HepG2 (cell line): ENCODE data around the gene KLHL36. TPM values are rescaled to one million over a fixed set of nuclear protein-coding genes. Genes with fewer than 3 reads are reported as not detected.

ENCODE experiments used
- CENPT ChIP-seq: sonication (generic); formaldehyde crosslinking; IDR thresholded peaks from 2 replicates; pipeline ENCODE4 v1.8.0; 2022; ENCODE audit warnings: low read depth, mild to moderate bottlenecking, moderate library complexity, missing genetic modification reagents
- CHD4 ChIP-seq: fragments of 200-600 bp; sonication (generic); IDR thresholded peaks from 2 replicates; pipeline ENCODE4 v1.7.0; 2017; ENCODE audit warnings: mild to moderate bottlenecking, low read length, borderline replicate concordance
- JDP2 ChIP-seq: sonication (generic); formaldehyde crosslinking; IDR thresholded peaks from 2 replicates; pipeline ENCODE4 v1.8.1; 2022; ENCODE audit warnings: missing genetic modification reagents, borderline replicate concordance
- RBM22 ChIP-seq: fragments of 200-400 bp; formaldehyde crosslinking; optimal IDR thresholded peaks from 2 replicates; pipeline ENCODE3; 2017; ENCODE audit warnings: mild to moderate bottlenecking, low read length, moderate library complexity
- RELA ChIP-seq: sonication (generic); formaldehyde crosslinking; IDR thresholded peaks from 2 replicates; pipeline ENCODE4 v1.4.0; 2020; ENCODE audit warnings: missing genetic modification reagents
- ZNF331 ChIP-seq: sonication (generic); formaldehyde crosslinking; IDR thresholded peaks from 2 replicates; pipeline ENCODE4 v1.4.0; 2020; ENCODE audit warnings: missing genetic modification reagents
- ZNF382 ChIP-seq: sonication (generic); formaldehyde crosslinking; IDR thresholded peaks from 2 replicates; pipeline ENCODE4 v1.5.0; 2020; ENCODE audit warnings: missing genetic modification reagents, mild to moderate bottlenecking, borderline replicate concordance
- ZNF510 ChIP-seq: sonication (generic); formaldehyde crosslinking; IDR thresholded peaks from 2 replicates; pipeline ENCODE4 v1.4.0; 2020; ENCODE audit warnings: low read depth, mild to moderate bottlenecking, missing genetic modification reagents
- ZSCAN25 ChIP-seq: sonication (generic); formaldehyde crosslinking; IDR thresholded peaks from 2 replicates; pipeline ENCODE4 v1.8.0; 2022; ENCODE audit warnings: mild to moderate bottlenecking, missing genetic modification reagents
- polyA plus RNA-seq, 8 experiments: library from polyadenylated mRNA; depleted of rRNA in 3 of 8; stranded (reverse) in 7 of 8; unstranded in 1 of 8; fragments of >200 nt; fragmentation: Illumina TruSeq in 4 of 8; extraction: Trizol in 4 of 8; gene quantifications; 2 replicates each; pipeline versions ENCODE4 v1.2.1 to v1.2.3, GENCODE V29; 2011 to 2016; ENCODE audit warnings: low read depth in 4 of 8, missing spikeins in 1 of 8, mixed read lengths in 1 of 8; ENCODE audit not compliant: insufficient read depth in 1 of 8
- total RNA-seq, 5 experiments: library from RNA; depleted of rRNA; stranded (reverse); fragments of >200 nt; fragmentation: Illumina TruSeq; extraction: Trizol; gene quantifications; 2 replicates each; pipeline ENCODE4 v1.2.3, GENCODE V29; 2016; ENCODE audit warnings: low read depth in 1 of 5
- TF ChIP-seq, protein P1 (sequence below), 2 experiments: sonication (generic) in 1 of 2; formaldehyde crosslinking in 1 of 2; IDR thresholded peaks; 2 replicates each; pipeline versions ENCODE4 v1.6.1 to v1.9.0; 2014 to 2022; ENCODE audit warnings: antibody characterized with exemption in 1 of 2, borderline replicate concordance in 1 of 2, inconsistent platforms in 1 of 2, low read depth in 1 of 2, missing genetic modification reagents in 1 of 2
- TF ChIP-seq, protein P2 (sequence below): sonication (generic); formaldehyde crosslinking; conservative IDR thresholded peaks from 2 replicates; pipeline ENCODE4 v1.8.0; 2022; ENCODE audit warnings: low read depth, missing genetic modification reagents
- TF ChIP-seq, protein P3 (sequence below): IDR thresholded peaks from 2 replicates; pipeline ENCODE4 v1.6.1; 2016; ENCODE audit warnings: missing compliant biosample characterization, missing genetic modification reagents, borderline replicate concordance
- TF ChIP-seq, protein P4 (sequence below): sonication (generic); formaldehyde crosslinking; IDR thresholded peaks from 2 replicates; pipeline ENCODE4 v1.5.0; 2020; ENCODE audit warnings: missing genetic modification reagents
- TF ChIP-seq, protein P5 (sequence below): sonication (generic); formaldehyde crosslinking; IDR thresholded peaks from 2 replicates; pipeline ENCODE4 v1.4.0; 2020; ENCODE audit warnings: missing genetic modification reagents, low read depth, mild to moderate bottlenecking, borderline replicate concordance
- TF ChIP-seq, protein P6 (sequence below): sonication (generic); formaldehyde crosslinking; IDR thresholded peaks from 2 replicates; pipeline ENCODE4 v1.5.1; 2020; ENCODE audit warnings: mild to moderate bottlenecking, moderate library complexity, missing genetic modification reagents

The KLHL36 gene
- total and polyA plus RNA-seq, 2 of the 13 experiments (the other 11 are each of a cell fraction or from before 2014, with no cell fraction given), result 24.3 to 26.0 TPM

DNA sequence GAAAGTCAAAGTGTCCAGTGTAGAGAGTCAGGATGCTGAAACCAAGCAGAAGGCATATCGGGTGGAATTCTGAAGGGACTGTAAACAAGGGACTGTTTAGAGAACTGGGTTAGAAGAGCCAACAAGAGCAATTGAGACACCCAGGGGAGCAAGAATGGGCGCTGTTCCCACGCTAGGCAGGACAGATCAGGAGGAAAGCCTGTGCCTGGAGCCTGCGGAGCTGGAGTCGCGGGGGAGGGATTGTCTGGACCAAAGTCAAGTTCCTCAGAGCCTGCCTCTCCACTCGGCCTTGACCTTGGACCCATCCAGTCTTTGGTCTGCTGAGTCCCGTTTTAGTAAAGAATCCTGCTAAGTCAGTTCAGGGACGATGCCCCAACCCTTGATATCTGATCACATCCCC lies 14.7 kb upstream of the KLHL36 start (continued):
- TF ChIP-seq, protein P1, sequence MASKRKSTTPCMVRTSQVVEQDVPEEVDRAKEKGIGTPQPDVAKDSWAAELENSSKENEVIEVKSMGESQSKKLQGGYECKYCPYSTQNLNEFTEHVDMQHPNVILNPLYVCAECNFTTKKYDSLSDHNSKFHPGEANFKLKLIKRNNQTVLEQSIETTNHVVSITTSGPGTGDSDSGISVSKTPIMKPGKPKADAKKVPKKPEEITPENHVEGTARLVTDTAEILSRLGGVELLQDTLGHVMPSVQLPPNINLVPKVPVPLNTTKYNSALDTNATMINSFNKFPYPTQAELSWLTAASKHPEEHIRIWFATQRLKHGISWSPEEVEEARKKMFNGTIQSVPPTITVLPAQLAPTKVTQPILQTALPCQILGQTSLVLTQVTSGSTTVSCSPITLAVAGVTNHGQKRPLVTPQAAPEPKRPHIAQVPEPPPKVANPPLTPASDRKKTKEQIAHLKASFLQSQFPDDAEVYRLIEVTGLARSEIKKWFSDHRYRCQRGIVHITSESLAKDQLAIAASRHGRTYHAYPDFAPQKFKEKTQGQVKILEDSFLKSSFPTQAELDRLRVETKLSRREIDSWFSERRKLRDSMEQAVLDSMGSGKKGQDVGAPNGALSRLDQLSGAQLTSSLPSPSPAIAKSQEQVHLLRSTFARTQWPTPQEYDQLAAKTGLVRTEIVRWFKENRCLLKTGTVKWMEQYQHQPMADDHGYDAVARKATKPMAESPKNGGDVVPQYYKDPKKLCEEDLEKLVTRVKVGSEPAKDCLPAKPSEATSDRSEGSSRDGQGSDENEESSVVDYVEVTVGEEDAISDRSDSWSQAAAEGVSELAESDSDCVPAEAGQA (IDR thresholded peaks at IDR 0.05; ENCODE audit: low read depth), result no peak
- TF ChIP-seq, protein P1 (CRISPR knock-in tag; IDR thresholded peaks at IDR 0.05; ENCODE audit: borderline replicate concordance), result no peak
- TF ChIP-seq ZNF510 (CRISPR knock-in tag) (no peak), JDP2 (no peak), RELA (CRISPR knock-in tag) (no peak), ZNF382 (CRISPR knock-in tag) (no peak), RBM22 (no peak), ZNF331 (no peak), CHD4 (no peak), CENPT (CRISPR knock-in tag) (no peak), ZSCAN25 (CRISPR knock-in tag) (no peak)
- TF ChIP-seq, protein P2, sequence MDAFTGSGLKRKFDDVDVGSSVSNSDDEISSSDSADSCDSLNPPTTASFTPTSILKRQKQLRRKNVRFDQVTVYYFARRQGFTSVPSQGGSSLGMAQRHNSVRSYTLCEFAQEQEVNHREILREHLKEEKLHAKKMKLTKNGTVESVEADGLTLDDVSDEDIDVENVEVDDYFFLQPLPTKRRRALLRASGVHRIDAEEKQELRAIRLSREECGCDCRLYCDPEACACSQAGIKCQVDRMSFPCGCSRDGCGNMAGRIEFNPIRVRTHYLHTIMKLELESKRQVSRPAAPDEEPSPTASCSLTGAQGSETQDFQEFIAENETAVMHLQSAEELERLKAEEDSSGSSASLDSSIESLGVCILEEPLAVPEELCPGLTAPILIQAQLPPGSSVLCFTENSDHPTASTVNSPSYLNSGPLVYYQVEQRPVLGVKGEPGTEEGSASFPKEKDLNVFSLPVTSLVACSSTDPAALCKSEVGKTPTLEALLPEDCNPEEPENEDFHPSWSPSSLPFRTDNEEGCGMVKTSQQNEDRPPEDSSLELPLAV (CRISPR knock-in tag), result no peak
- TF ChIP-seq, protein P3, sequence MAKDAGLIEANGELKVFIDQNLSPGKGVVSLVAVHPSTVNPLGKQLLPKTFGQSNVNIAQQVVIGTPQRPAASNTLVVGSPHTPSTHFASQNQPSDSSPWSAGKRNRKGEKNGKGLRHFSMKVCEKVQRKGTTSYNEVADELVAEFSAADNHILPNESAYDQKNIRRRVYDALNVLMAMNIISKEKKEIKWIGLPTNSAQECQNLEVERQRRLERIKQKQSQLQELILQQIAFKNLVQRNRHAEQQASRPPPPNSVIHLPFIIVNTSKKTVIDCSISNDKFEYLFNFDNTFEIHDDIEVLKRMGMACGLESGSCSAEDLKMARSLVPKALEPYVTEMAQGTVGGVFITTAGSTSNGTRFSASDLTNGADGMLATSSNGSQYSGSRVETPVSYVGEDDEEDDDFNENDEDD (CRISPR knock-in tag), result no peak
- TF ChIP-seq, protein P4, sequence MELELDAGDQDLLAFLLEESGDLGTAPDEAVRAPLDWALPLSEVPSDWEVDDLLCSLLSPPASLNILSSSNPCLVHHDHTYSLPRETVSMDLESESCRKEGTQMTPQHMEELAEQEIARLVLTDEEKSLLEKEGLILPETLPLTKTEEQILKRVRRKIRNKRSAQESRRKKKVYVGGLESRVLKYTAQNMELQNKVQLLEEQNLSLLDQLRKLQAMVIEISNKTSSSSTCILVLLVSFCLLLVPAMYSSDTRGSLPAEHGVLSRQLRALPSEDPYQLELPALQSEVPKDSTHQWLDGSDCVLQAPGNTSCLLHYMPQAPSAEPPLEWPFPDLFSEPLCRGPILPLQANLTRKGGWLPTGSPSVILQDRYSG (CRISPR knock-in tag), result no peak
- TF ChIP-seq, protein P5, sequence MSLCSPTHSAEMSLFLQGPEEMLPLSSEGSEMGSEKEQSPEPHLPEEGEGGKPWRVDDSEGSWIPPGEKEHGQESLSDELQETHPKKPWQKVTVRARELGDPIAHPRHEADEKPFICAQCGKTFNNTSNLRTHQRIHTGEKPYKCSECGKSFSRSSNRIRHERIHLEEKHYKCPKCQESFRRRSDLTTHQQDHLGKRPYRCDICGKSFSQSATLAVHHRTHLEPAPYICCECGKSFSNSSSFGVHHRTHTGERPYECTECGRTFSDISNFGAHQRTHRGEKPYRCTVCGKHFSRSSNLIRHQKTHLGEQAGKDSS (CRISPR knock-in tag), result no peak
- TF ChIP-seq, protein P6, sequence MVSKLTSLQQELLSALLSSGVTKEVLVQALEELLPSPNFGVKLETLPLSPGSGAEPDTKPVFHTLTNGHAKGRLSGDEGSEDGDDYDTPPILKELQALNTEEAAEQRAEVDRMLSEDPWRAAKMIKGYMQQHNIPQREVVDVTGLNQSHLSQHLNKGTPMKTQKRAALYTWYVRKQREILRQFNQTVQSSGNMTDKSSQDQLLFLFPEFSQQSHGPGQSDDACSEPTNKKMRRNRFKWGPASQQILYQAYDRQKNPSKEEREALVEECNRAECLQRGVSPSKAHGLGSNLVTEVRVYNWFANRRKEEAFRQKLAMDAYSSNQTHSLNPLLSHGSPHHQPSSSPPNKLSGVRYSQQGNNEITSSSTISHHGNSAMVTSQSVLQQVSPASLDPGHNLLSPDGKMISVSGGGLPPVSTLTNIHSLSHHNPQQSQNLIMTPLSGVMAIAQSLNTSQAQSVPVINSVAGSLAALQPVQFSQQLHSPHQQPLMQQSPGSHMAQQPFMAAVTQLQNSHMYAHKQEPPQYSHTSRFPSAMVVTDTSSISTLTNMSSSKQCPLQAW (CRISPR knock-in tag), result no peak
